Measurements from ENCODE around the gene TMEM212.
A peak's percentile ranks its signal among the peaks of the same experiment; 100 is the strongest.

Gene TMEM212

GRCh38 chr3:171862392-171862791 is 19.2 kb downstream of the TMEM212 start:
- no peak for DNase-seq

GRCh38 chr3:171862993-171863521 is 19.9 kb downstream of the TMEM212 start:
- no peak for DNase-seq

GRCh38 chr3:171863920-171864319 is 20.8 kb downstream of the TMEM212 start:
- DNase-seq, result no peak

GRCh38 chr3:171865191-171865865 is 22.2 kb downstream of the TMEM212 start:
- no peak for DNase-seq

GRCh38 chr3:171867981-171868380 is 24.8 kb downstream of the TMEM212 start:
- peak; percentile 11 for DNase-seq

GRCh38 chr3:171871392-171872274 is 28.5 kb downstream of the TMEM212 start:
- DNase-seq, result no peak

- DNase-seq, result peak; percentile 75
Measured at GRCh38 chr3:171873580-171873979, 30.4 kb downstream of the TMEM212 start.

GRCh38 chr3:171874251-171874681 is 31.1 kb downstream of the TMEM212 start:
- DNase-seq, result peak; percentile 95

GRCh38 chr3:171874879-171875278 is 31.7 kb downstream of the TMEM212 start:
- peak; percentile 55 for DNase-seq

- DNase-seq, result peak; percentile 57
Measured at GRCh38 chr3:171875923-171876412, 32.8 kb downstream of the TMEM212 start.

- peak; percentile 90 for DNase-seq
Measured at GRCh38 chr3:171876680-171877147, 33.6 kb downstream of the TMEM212 start.

- DNase-seq, result no peak
Measured at GRCh38 chr3:171878461-171879225, 35.5 kb downstream of the TMEM212 start.

- no peak for DNase-seq
Measured at GRCh38 chr3:171879472-171879871, 36.3 kb downstream of the TMEM212 start.

GRCh38 chr3:171880101-171880870 is 37.1 kb downstream of the TMEM212 start:
- DNase-seq, result no peak

- DNase-seq, result no peak
Measured at GRCh38 chr3:171881251-171881650, 38.1 kb downstream of the TMEM212 start.

- no peak for DNase-seq
Measured at GRCh38 chr3:171883257-171883892, 40.2 kb downstream of the TMEM212 start.

GRCh38 chr3:171883893-171884279 is 40.7 kb downstream of the TMEM212 start:
- no peak for DNase-seq

- DNase-seq, result no peak
Measured at GRCh38 chr3:171888466-171888865, 45.3 kb downstream of the TMEM212 start.

- no peak for DNase-seq
Measured at GRCh38 chr3:171890398-171890797, 47.2 kb downstream of the TMEM212 start.

GRCh38 chr3:171892457-171892856 is 49.3 kb downstream of the TMEM212 start:
- no peak for DNase-seq

- no peak for DNase-seq
Measured at GRCh38 chr3:171895291-171895690, 52.1 kb downstream of the TMEM212 start.
